Mesendoderm (in vitro differentiated cells): ENCODE measurements around the gene IGBP1.
A peak's percentile ranks its signal among the peaks of the same experiment; 100 is the strongest.

Experiments used
- DNase-seq: peaks from one replicate; pipeline ENCODE4 v3.0.0; 2013
- H2AK5ac ChIP-seq: 2 replicates; pipeline ENCODE4 v1.6.1; 2013; ENCODE audit warnings: low read length, inconsistent platforms
- H2BK120ac ChIP-seq: 2 replicates; pipeline ENCODE4 v1.6.1; 2013; ENCODE audit warnings: low read depth, mild to moderate bottlenecking, low read length, moderate library complexity, mixed read lengths
- H2BK15ac ChIP-seq: replicated peaks from 2 replicates; pipeline ENCODE4 v1.6.1; 2013; ENCODE audit warnings: low read depth, mild to moderate bottlenecking, moderate library complexity
- H2BK5ac ChIP-seq: 2 replicates; pipeline ENCODE4 v1.6.1; 2013; ENCODE audit warnings: low read length, inconsistent platforms
- H3K18ac ChIP-seq: 2 replicates; pipeline ENCODE4 v1.6.1; 2013; ENCODE audit warnings: mild to moderate bottlenecking, low read length, mixed read lengths
- H3K23ac ChIP-seq: one replicate; pipeline ENCODE4 v1.6.1; 2013; ENCODE audit warnings: low read length
- H3K27ac ChIP-seq: 2 replicates; pipeline ENCODE4 v1.5.1; 2013; ENCODE audit warnings: low read depth, mild to moderate bottlenecking, inconsistent platforms, low read length, moderate library complexity
- H3K27me3 ChIP-seq: 2 replicates; pipeline ENCODE4 v1.6.1; 2013; ENCODE audit warnings: low read length, control low read depth, mild to moderate bottlenecking, inconsistent platforms; ENCODE audit not compliant: insufficient read depth, poor library complexity
- H3K36me3 ChIP-seq: 2 replicates; pipeline ENCODE4 v1.6.1; 2013; ENCODE audit warnings: low read length, inconsistent platforms; ENCODE audit not compliant: control insufficient read depth, insufficient read depth
- H3K4ac ChIP-seq: one replicate; pipeline ENCODE4 v1.6.1; 2013; ENCODE audit warnings: low read depth, mild to moderate bottlenecking, low read length, moderate library complexity
- H3K4me1 ChIP-seq: 2 replicates; pipeline ENCODE4 v1.6.1; 2013; ENCODE audit warnings: low read depth, low read length, inconsistent platforms; ENCODE audit not compliant: control insufficient read depth
- H3K4me2 ChIP-seq: 2 replicates; pipeline ENCODE4 v1.6.1; 2013; ENCODE audit warnings: low read length
- H3K4me3 ChIP-seq: 2 replicates; pipeline ENCODE4 v1.5.1; 2013; ENCODE audit warnings: mild to moderate bottlenecking, low read length
- H3K56ac ChIP-seq: one replicate; pipeline ENCODE4 v1.6.1; 2013; ENCODE audit warnings: low read length
- H3K79me1 ChIP-seq: 2 replicates; pipeline ENCODE4 v1.6.1; 2013; ENCODE audit warnings: low read length, inconsistent platforms
- H3K79me2 ChIP-seq: 2 replicates; pipeline ENCODE4 v1.6.1; 2013; ENCODE audit warnings: mild to moderate bottlenecking, low read length; ENCODE audit not compliant: control insufficient read depth, insufficient read depth
- H3K9ac ChIP-seq: 2 replicates; pipeline ENCODE4 v1.6.1; 2013; ENCODE audit warnings: low read length, inconsistent platforms
- H4K5ac ChIP-seq: one replicate; pipeline ENCODE4 v1.6.1; 2013; ENCODE audit warnings: low read length
- H4K8ac ChIP-seq: one replicate; pipeline ENCODE4 v1.6.1; 2013; ENCODE audit warnings: low read depth, mild to moderate bottlenecking, control low read depth, low read length, moderate library complexity
- WGBS: extraction: QIAGEN DNeasy Blood & Tissue Kit; methylation state at CpG from one replicate; pipeline ENCODE4 v1.1.7; 2013; ENCODE audit warnings: low lambda C conversion rate, missing lambda C conversion rate; ENCODE audit not compliant: insufficient coverage; ENCODE audit errors: extremely low coverage; 5-methylcytosine and 5-hydroxymethylcytosine counted together

Gene IGBP1

GRCh38 chrX:70176938-70177533, 43.8 kb downstream of the IGBP1 start, which contains the start of gene DGAT2L6:
TSS of gene DGAT2L6 (plus strand) at chrX:70177483. CDS start at chrX:70177583, 100 bp downstream.
- H2BK15ac ChIP-seq: no peak within 1 kb of the TSS
- H3K4ac ChIP-seq: no peak within 1 kb of the TSS
- no peaks in the 10 kb centered on the region for H3K36me3 ChIP-seq
- H2AK5ac ChIP-seq: no peak within 1 kb of the TSS
- H2BK5ac ChIP-seq: no peak within 1 kb of the TSS
- H3K4me2 ChIP-seq: no peak within 1 kb of the TSS
- no peaks in the 10 kb centered on the region for H3K27me3 ChIP-seq
- peak within 1 kb of the TSS; percentile 39 for H3K18ac ChIP-seq
- H3K27ac ChIP-seq: no peak within 1 kb of the TSS
- no peak for DNase-seq
- no peak within 1 kb of the TSS for H3K4me3 ChIP-seq
- no peaks in the 10 kb centered on the region for H3K79me1 ChIP-seq
- no peaks in the 10 kb centered on the region for H3K79me2 ChIP-seq
- H3K56ac ChIP-seq: no peak within 1 kb of the TSS
- H3K9ac ChIP-seq: no peak within 1 kb of the TSS
- no peak within 1 kb of the TSS for H2BK120ac ChIP-seq
- no peak within 1 kb of the TSS for H4K5ac ChIP-seq
- no CpG with 5 or more reads among the region's 7 CpGs for WGBS
- H4K8ac ChIP-seq: no peak within 1 kb of the TSS
- H3K23ac ChIP-seq: no peak within 1 kb of the TSS
- H3K4me1 ChIP-seq: no peaks in the 10 kb centered on the region

GRCh38 chrX:70183091-70183490, 49.8 kb downstream of the IGBP1 start:
- H3K79me2 ChIP-seq: no peaks in the 10 kb centered on the region
- WGBS: no CpG with 5 or more reads among the region's 5 CpGs

DNA sequence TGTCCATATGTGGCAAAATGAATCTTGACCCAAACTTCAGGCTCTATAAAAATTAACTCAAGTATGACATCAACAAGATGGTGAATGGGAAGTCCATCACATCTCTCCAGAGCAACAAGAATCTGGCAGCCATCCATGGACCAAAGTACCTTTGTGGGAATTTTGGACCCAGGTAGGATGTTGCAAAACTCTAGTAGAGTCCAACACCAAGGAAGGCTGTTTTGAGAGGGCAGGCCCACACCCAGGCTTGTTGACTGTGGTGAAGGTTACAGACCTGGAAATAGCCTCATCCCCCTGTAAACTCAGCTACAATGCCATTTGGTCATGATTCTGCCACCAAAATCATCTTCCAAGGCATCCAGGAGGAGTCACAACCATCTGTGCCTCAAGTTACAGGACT, 57.0 kb downstream of the IGBP1 start:
- Histone ChIP-seq H4K8ac (no peak overlapping the region), H3K4me2 (no peak overlapping the region), H3K9ac (no peak overlapping the region), H2BK15ac (no peak overlapping the region), H3K79me1 (no peaks in the 10 kb centered on the region), H2BK120ac (no peak overlapping the region), H3K36me3 (no peaks in the 10 kb centered on the region), H3K18ac (no peak overlapping the region), H3K27ac (no peak overlapping the region), H3K4me3 (no peak overlapping the region), H3K27me3 (no peaks in the 10 kb centered on the region), H2BK5ac (no peak overlapping the region), H3K4ac (no peak overlapping the region), H4K5ac (no peak overlapping the region), H3K4me1 (no peaks in the 10 kb centered on the region), H3K79me2 (no peaks in the 10 kb centered on the region), H3K23ac (no peak overlapping the region), H3K56ac (no peak overlapping the region), H2AK5ac (no peak overlapping the region)
- no peak for DNase-seq

More at GRCh38 chrX:70183091-70183490, 49.8 kb downstream of the IGBP1 start:
- no peak overlapping the region for H2AK5ac ChIP-seq
- H3K9ac ChIP-seq: no peak overlapping the region
- no peak overlapping the region for H2BK120ac ChIP-seq
- H3K4me3 ChIP-seq: no peak overlapping the region
- no peak overlapping the region for H3K4ac ChIP-seq
- no peak overlapping the region for H4K8ac ChIP-seq
- no peak overlapping the region for H3K27ac ChIP-seq
- no peak overlapping the region for H3K4me2 ChIP-seq
- H3K79me1 ChIP-seq: no peaks in the 10 kb centered on the region
- no peaks in the 10 kb centered on the region for H3K4me1 ChIP-seq
- H3K27me3 ChIP-seq: no peaks in the 10 kb centered on the region
- no peak overlapping the region for H4K5ac ChIP-seq
- no peaks in the 10 kb centered on the region for H3K36me3 ChIP-seq
- no peak overlapping the region for H2BK15ac ChIP-seq
- no peak overlapping the region for H3K23ac ChIP-seq
- no peak overlapping the region for H2BK5ac ChIP-seq
- H3K18ac ChIP-seq: no peak overlapping the region
- no peak overlapping the region for H3K56ac ChIP-seq
- no peak for DNase-seq

- no peak overlapping the region for H3K56ac ChIP-seq
- H3K9ac ChIP-seq: no peak overlapping the region
- no peak overlapping the region for H4K5ac ChIP-seq
- H3K4me1 ChIP-seq: no peaks in the 10 kb centered on the region
- H4K8ac ChIP-seq: no peak overlapping the region
- no peak overlapping the region for H2BK5ac ChIP-seq
- no peak overlapping the region for H2AK5ac ChIP-seq
- no peak overlapping the region for H3K4ac ChIP-seq
- peak; percentile 67 for DNase-seq
- H3K18ac ChIP-seq: no peak overlapping the region
- WGBS: no CpG with 5 or more reads among the region's 12 CpGs
- no peak overlapping the region for H2BK120ac ChIP-seq
- H3K23ac ChIP-seq: no peak overlapping the region
- H3K4me2 ChIP-seq: no peak overlapping the region
- no peak overlapping the region for H3K27ac ChIP-seq
- no peak overlapping the region for H3K4me3 ChIP-seq
- no peaks in the 10 kb centered on the region for H3K79me1 ChIP-seq
- no peak overlapping the region for H2BK15ac ChIP-seq
- H3K36me3 ChIP-seq: no peaks in the 10 kb centered on the region
- H3K27me3 ChIP-seq: no peaks in the 10 kb centered on the region
- no peaks in the 10 kb centered on the region for H3K79me2 ChIP-seq
These were observed 63.9 kb downstream of the IGBP1 start for GRCh38 chrX:70196961-70197720.

DNA sequence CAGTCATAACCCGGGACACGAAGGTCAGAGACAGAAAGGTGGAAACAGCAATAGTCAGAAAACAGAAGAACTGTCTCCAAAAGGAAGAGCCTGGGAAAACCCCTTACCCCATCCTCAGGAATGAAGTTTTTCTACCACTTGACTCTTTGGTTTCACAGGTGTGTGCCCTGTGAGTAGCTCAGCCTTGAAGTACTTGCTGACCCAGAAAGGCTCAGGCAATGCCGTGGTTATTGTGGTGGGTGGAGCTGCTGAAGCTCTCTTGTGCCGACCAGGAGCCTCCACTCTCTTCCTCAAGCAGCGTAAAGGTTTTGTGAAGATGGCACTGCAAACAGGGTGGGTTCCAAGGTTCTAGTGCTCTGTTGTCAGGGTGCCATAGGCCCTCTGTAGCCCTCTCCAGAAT, 68.5 kb downstream of the IGBP1 start:
- Histone ChIP-seq H2BK15ac (no peak overlapping the region), H2AK5ac (no peak overlapping the region), H3K36me3 (no peaks in the 10 kb centered on the region), H2BK120ac (no peak overlapping the region), H3K4ac (no peak overlapping the region), H2BK5ac (no peak overlapping the region), H3K27ac (no peak overlapping the region), H3K79me1 (no peaks in the 10 kb centered on the region), H3K18ac (no peak overlapping the region), H4K5ac (no peak overlapping the region), H3K56ac (no peak overlapping the region), H3K79me2 (no peaks in the 10 kb centered on the region), H3K23ac (no peak overlapping the region), H3K27me3 (no peaks in the 10 kb centered on the region), H3K4me1 (no peaks in the 10 kb centered on the region), H3K4me2 (no peak overlapping the region), H3K9ac (no peak overlapping the region), H3K4me3 (no peak overlapping the region), H4K8ac (no peak overlapping the region)
- WGBS: no CpG with 5 or more reads among the region's 5 CpGs
- no peak for DNase-seq

- Histone ChIP-seq H4K5ac (no peak overlapping the region), H3K4me1 (no peaks in the 10 kb centered on the region), H3K4me3 (no peak overlapping the region), H2BK5ac (no peak overlapping the region), H3K23ac (no peak overlapping the region), H3K79me2 (no peaks in the 10 kb centered on the region), H3K36me3 (no peaks in the 10 kb centered on the region), H3K9ac (no peak overlapping the region), H3K18ac (no peak overlapping the region), H3K79me1 (no peaks in the 10 kb centered on the region), H2BK120ac (no peak overlapping the region), H3K27me3 (no peaks in the 10 kb centered on the region), H2AK5ac (no peak overlapping the region), H3K4ac (no peak overlapping the region), H3K56ac (no peak overlapping the region), H3K27ac (no peak overlapping the region), H4K8ac (no peak overlapping the region), H2BK15ac (no peak overlapping the region), H3K4me2 (no peak overlapping the region)
- no peak for DNase-seq
These were observed 75.2 kb downstream of the IGBP1 start for GRCh38 chrX:70208479-70208878.
